ENCODE results near the gene AUH.

The AUH gene

DNA sequence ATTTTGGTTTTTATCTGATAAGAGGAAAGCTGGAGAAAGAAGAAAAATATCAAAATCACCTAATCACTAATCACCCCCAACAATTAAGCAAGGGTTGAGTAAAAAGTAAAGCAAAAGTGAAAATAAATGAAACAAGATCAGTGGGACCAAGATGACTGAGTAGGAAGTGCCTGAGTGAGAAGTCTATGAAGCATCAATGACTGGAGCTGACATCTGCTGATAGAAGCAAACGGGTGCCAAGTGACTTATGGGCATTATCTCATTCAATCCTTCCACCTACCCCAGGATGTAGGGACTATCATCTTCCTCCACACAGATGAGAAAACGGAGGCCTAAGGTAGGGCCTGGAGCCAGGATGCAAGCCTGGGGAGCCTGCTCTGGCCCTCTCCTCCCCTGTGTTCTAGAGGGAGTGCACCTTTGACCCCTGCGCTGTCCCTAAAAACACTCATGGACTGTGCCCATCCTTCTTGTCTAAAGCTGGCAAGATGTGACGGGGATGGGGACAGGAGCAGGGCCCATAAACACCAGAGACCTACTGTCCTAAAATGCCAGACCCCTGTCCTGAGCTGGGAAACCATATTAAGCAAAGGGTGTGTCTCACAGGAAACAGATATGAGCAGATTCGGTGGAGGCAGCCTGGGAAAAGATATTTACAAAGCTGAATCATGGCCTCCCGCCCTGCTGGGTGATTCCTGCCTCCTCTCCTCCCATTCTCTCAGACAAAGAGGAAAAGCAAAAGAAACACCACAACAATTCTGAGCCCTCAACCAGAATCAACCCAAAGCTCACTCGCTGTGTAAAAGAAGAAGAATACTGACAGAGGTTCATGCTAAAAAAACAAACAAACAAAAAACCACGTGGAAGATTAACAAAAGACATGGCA, 116.0 kb downstream of the AUH start:
- no peak for DNase-seq (ENCODE audit: low read depth)

- DNase-seq (ENCODE audit: low read depth): no peak
Measured at GRCh38 chr9:91243029-91243428, 118.7 kb downstream of the AUH start.

DNA sequence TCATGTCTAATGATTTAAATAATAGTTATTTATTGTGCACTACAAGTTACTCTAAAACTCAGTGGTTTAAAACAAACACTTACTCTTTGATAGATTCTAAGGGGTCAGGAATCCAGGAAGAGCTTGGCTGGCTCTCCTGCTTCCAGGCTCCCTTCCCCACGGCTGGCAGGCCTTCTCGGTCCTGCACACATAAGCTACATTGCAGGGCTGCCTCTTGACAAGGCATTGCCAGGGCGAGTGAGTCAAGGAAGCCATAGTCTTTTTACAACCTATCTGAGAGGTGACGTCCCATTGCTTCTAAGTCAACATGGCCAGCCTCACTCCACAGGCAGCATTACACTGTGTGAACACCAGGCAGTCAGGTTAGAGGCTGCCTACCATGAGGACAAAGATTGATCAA, 119.8 kb downstream of the AUH start:
- DNase-seq (ENCODE audit: low read depth): no peak

DNA sequence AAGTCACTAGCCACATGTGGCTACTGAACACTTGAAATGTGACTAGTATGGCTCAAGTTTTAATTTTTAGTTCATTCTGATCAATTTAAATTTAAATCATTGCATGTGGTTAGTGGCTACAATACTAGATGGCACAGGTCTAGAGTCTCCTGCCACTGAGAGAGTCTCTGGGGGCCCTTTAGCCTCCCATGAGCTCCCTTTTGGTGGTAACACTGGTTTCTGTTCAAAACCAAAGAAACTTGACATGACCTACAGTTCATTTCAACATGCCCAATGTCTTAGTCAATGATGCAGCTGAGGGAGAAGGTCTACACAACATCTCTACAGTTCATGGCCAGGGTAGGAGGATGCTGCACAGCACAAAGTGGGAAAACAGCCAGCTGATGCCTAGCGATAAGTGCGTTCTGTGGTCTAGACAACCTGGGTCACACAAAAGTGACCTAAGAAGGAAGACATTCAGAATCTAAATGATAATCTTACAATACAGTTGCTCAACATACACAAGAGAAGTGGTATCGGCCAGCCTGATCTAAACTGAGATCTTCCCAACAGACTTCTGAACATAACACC, 121.0 kb downstream of the AUH start:
- no peak for DNase-seq (ENCODE audit: low read depth)

DNA sequence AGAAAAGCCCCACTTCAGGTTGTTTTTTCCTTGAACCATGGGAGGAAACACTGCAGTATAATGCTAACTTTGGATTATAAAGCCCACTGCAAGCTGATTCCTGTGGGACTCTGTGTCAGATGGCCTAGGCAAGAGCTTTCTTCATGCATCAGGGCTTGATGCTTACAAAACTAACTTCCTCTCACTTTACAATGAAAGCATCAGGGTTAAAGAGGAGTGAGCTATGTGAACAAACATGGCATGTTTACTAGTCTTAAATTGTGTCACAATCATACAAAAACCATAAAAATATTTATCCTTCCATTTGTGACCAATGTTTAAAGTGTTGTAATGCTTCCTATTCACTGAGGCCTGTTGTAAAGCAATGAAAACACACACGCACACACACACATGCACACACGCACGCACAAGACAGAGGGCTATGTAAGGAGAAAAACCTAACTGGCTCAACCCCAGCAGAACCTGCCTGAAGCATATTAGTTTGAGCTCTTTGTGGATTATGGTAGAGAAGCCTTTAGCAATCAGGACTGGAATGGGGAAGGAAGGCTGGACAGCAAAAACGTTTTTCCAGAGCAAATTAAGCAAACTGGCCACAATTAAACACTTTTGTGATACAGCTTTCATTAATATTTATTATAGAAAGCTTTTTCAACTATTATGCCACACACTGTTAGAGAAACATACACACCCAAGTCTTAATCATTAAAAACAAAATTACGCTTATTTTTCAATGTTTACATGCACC, 122.2 kb downstream of the AUH start:
- no peak for DNase-seq (ENCODE audit: low read depth)

GRCh38 chr9:91234523-91234922, 127.2 kb downstream of the AUH start:
- DNase-seq (ENCODE audit: low read depth): no peak

DNA sequence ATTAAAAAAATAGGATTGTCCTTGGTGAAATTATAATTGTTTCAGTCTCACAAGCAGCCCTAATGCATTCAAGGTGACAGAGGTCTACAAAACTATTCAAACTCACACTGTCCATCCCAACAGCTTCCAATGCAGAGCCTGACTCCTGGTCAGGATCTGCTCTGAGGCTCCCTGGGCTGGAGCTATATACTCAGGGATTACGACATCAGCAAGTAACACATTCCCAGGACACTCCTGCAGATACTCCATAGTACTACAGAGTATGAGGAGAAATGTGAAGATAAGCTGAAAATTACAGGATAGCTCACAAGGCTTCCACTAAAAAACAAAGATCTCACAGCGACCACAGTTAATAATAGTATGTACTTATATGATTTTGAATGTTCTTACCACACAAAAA, 130.1 kb downstream of the AUH start:
- no peak for DNase-seq (ENCODE audit: low read depth)

- no peak for DNase-seq (ENCODE audit: low read depth)
Measured at GRCh38 chr9:91223000-91223399, 138.7 kb downstream of the AUH start.

GRCh38 chr9:91222457-91222856, 139.3 kb downstream of the AUH start:
- DNase-seq (ENCODE audit: low read depth): no peak

DNA sequence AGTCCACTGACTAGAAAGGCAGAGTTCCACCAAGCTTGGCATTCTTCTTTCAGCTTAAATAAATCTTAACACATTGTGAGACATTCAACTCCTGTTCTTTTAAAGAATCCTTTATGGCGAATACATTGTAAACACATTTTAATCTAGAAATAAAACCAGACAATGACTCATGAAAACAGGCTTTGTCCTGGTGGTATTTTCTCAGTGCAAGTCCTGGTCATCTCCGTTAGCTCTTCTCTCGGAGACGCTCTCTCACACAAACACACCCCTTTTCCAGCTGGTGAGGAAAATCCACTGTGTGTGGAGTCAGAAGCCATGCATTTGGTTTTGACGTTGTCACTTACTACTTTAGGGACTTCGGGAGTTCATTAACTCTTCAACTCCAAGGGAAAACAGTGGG, 140.4 kb downstream of the AUH start:
- DNase-seq (ENCODE audit: low read depth): no peak

DNA sequence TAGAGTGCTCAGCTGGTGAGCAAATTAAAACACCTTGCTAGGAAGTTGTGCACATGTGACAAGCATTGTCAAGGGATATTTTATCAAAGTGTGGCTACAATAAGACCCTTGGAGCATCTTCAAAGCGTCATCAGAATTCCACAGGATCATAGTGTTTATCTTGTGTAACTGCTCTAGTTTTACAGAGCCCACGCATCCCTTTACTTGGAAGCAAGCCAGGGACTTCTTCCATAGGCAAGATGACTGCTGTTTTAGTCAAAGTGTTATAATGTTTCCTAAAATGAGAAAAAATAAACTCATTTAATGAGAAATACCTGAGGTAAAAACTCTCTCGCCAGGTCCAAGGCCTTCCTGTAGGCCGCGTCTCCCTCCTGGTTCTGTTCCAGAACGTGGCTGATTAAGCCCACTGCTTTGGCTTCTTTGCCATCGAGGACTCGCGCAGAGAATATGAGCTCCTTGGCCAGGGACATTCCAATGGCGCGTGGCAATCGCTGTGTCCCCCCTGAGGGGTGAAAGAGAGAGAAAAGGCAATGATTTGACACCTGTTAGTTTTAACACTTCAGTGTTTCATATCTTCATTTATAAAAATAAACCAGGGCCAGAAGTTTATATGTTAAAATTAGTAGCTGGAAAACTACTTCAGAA, 141.1 kb downstream of the AUH start:
- DNase-seq (ENCODE audit: low read depth): no peak

DNA sequence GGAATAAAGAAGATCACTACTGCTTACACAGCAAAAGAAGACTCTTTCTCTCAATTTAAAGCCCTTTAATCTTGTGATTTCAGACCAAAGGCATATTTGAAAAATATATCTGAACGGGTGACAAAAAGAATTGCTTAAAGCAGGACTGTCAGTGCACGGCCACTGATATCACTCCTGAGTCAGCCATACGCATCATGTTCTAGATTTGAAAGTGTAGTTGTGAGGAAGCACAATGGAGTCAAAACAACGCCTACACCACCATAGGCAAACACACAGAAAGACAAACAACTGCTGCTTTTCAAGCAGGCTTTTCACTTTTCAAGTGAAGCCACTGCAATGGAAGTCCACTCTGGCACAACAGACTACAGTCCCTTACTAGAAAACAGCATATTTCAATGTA, 141.7 kb downstream of the AUH start:
- no peak for DNase-seq (ENCODE audit: low read depth)

DNA sequence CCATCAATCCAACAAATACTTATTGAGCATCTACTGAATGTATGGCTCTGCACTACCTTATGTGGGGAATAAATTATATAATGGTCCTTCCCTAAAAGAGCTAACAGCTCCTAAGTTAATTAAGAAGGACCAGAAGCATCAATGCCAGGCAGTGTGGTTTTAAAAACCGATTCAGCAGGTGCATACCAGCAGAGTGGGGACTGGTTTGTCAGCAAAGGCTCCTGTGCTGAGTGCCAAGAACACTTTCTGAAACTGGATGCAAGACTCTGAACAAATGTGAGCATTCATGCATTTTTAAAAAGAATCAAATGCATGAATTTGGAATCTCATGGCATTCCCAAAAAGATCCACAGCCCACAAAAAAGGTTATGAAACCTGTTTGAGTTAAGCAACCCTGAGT, 142.2 kb downstream of the AUH start:
- DNase-seq (ENCODE audit: low read depth): no peak

GRCh38 chr9:91217388-91217787, 144.3 kb downstream of the AUH start:
- no peak for DNase-seq (ENCODE audit: low read depth)

GRCh38 chr9:91214867-91215266, 146.9 kb downstream of the AUH start:
- DNase-seq (ENCODE audit: low read depth): no peak

- no peak for DNase-seq (ENCODE audit: low read depth)
Measured at GRCh38 chr9:91214086-91214485, 147.6 kb downstream of the AUH start.

DNA sequence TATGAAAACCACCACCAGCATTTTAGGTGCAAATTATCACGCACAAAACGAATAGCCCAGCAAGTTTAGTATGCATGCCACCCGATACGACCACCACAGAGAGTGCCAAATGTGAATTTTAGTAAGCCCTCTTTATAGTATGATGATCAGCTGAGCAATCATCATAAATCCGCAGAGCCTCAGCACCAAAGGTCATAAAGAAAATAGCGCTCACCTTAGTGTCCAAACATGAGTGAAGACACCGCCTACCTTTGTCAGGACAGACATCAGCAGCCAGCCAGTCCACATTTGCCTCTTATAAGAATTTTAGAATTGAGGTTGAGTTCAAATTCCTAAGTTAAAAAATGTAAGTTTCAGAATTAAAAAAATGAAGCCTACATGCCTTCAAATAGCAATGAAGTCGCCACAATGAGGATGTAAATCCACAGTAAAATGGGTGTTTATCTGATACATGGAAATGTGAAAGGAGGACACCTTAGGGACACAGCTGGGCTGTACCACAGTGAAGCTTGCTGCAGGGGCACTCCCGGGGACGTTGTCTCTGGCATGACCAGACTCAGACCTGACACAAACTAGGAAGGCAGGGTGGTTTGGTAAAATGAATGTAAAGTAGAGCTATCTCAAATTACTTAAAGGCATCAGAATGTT, 149.0 kb downstream of the AUH start:
- no peak for DNase-seq (ENCODE audit: low read depth)

DNA sequence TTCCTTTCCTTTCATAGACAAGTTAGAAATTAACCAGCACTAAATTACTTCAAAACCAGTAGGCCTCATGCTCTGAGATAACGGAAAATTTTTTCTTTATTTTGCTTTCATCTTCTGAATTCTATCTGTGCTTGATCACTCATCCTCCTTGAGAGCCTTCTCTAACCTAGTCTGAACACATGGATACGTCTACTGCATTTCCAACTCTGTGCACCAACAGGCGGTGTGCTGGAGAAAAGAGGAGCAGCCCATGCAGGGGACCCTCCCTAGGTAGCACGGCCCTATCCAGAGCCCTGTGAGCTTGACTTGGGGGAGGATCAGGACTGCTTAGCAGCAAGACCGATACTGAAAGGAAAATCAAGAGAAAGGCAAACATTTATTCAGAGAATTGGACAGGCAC, 149.8 kb downstream of the AUH start:
- no peak for DNase-seq (ENCODE audit: low read depth)

- no peak for DNase-seq (ENCODE audit: low read depth)
Measured at GRCh38 chr9:91211414-91211813, 150.3 kb downstream of the AUH start.

DNA sequence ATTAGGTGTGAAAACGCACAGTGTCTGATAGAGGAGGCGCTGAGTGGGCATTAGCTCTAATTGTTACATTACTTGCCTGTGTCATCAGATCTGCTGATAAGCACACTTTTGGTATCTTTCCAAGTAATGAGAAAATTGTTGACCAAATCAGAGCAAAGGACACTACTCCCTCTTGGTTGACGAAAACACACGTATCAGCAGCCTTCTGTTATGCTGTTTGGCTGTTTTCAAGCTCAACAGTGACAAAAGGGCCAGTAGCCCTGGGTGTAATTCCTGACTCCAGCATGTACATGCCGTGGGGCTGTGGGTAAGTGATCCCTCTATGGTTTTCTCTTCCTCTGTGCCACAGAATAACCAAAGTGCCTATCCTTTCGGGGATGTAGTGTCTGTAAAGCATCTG, 151.4 kb downstream of the AUH start:
- DNase-seq (ENCODE audit: low read depth): no peak

DNA sequence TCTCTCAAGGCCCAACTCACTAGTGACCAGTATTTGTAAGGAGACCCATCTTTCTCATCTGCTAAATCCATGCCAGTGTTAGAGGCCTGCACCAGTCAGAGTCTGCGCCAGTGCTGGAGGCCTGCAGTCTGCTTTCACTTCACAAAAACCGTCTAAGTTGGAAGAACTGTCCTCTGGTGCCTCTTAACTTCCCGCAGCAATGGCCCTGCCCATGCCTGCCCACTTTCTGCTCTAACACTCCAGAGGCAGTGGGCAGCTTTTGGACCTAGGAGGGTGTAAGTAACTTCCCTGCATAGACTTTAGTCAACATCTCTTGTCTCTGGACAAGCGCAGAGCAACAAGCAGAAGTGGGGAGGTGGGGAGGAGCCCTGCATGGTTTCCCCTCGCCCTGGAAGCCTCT, 152.9 kb downstream of the AUH start:
- DNase-seq (ENCODE audit: low read depth): no peak

DNA sequence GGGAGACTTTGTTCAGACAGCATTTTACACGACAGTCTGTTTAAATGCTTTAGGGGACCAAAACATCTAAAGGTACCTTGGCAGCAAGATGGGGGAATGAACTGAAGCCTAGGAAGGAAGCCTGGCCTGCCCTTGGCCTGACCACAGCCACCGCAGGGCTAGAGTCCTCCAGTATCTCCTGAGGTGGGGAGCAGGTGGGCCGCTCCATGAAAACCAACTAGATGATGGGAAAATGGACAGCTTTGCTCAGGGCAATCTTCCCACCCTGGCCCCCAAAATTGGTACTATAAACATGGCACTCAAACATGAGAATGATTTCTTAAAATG, 153.3 kb downstream of the AUH start:
- no peak for DNase-seq (ENCODE audit: low read depth)

All from activated gamma-delta T cell treated with anti-CD3 and anti-CD28 coated beads, Interleukin-2, amount 50 U/mL, for 16 hours (primary cell).